Neuronal stem cell (in vitro differentiated cells): ENCODE results near the gene RHBDL3.

Experiments used
- DNase-seq: peaks from one replicate; pipeline ENCODE4 v3.0.0-alpha.2; 2013; ENCODE audit warnings: low spot score
- H2AFZ ChIP-seq: one replicate; pipeline ENCODE4 v1.6.1; 2013; ENCODE audit warnings: mild to moderate bottlenecking, low read length, inconsistent platforms
- H2AK5ac ChIP-seq: 2 replicates; pipeline ENCODE4 v1.6.1; 2013; ENCODE audit warnings: low read depth, mild to moderate bottlenecking, inconsistent platforms, low read length, moderate library complexity, mixed read lengths
- H2BK120ac ChIP-seq: 2 replicates; pipeline ENCODE4 v1.6.1; 2013; ENCODE audit warnings: low read depth, mild to moderate bottlenecking, inconsistent platforms, low read length, moderate library complexity, mixed read lengths
- H2BK12ac ChIP-seq: one replicate; pipeline ENCODE4 v1.6.1; 2013; ENCODE audit warnings: low read length, inconsistent platforms
- H2BK15ac ChIP-seq: 2 replicates; pipeline ENCODE4 v1.6.1; 2013; ENCODE audit warnings: mild to moderate bottlenecking, low read length, inconsistent platforms, mixed read lengths
- H2BK5ac ChIP-seq: one replicate; pipeline ENCODE4 v1.6.1; 2013; ENCODE audit warnings: inconsistent platforms, mild to moderate bottlenecking, low read length, moderate library complexity
- H3K14ac ChIP-seq: one replicate; pipeline ENCODE4 v1.6.1; 2013; ENCODE audit warnings: low read length, inconsistent platforms
- H3K18ac ChIP-seq: 2 replicates; pipeline ENCODE4 v1.6.1; 2013; ENCODE audit warnings: low read length, inconsistent platforms
- H3K23ac ChIP-seq: 2 replicates; pipeline ENCODE4 v1.6.1; 2013; ENCODE audit warnings: low read depth, mild to moderate bottlenecking, mixed read lengths, low read length, inconsistent platforms; ENCODE audit not compliant: poor library complexity
- H3K27ac ChIP-seq: replicated peaks from 3 replicates; pipeline ENCODE4 v1.5.1; 2013; ENCODE audit warnings: low read length, inconsistent platforms
- H3K27me3 ChIP-seq, 3 experiments: 2 replicates each; pipeline ENCODE4 v1.6.1; 2013; ENCODE audit warnings: low read length in 3 of 3, mild to moderate bottlenecking in 2 of 3, inconsistent platforms in 1 of 3, low read depth in 1 of 3, mixed read lengths in 1 of 3, moderate library complexity in 1 of 3; ENCODE audit not compliant: control insufficient read depth in 3 of 3, insufficient read depth in 3 of 3
- H3K36me3 ChIP-seq, 2 donors: replicated peaks in 1 of 2; 2 replicates each; pipeline ENCODE4 v1.6.1; 2013; ENCODE audit warnings: low read length in 2 of 2; ENCODE audit not compliant: control insufficient read depth in 2 of 2, insufficient read depth in 2 of 2
- H3K4ac ChIP-seq: 2 replicates; pipeline ENCODE4 v1.6.1; 2013; ENCODE audit warnings: inconsistent platforms, mild to moderate bottlenecking, low read length, moderate library complexity
- H3K4me1 ChIP-seq, 2 donors: 1 replicate in 1 of 2; 2 replicates in 1 of 2; pipeline ENCODE4 v1.6.1; 2013; ENCODE audit warnings: low read length in 2 of 2, low read depth in 1 of 2; ENCODE audit not compliant: control insufficient read depth in 2 of 2, insufficient read depth in 1 of 2
- H3K4me2 ChIP-seq: one replicate; pipeline ENCODE4 v1.6.1; 2013; ENCODE audit warnings: mild to moderate bottlenecking, low read length, inconsistent platforms; ENCODE audit not compliant: insufficient read depth, poor library complexity, severe bottlenecking
- H3K4me3 ChIP-seq, 2 donors: 2 replicates each; pipeline ENCODE4 v1.5.1; 2013; ENCODE audit warnings: low read length in 2 of 2, mild to moderate bottlenecking in 2 of 2, inconsistent platforms in 1 of 2, moderate library complexity in 1 of 2
- H3K79me1 ChIP-seq: one replicate; pipeline ENCODE4 v1.6.1; 2013; ENCODE audit warnings: low read depth, mild to moderate bottlenecking, inconsistent platforms, low read length, moderate library complexity
- H3K9ac ChIP-seq: one replicate; pipeline ENCODE4 v1.6.1; 2013; ENCODE audit warnings: mild to moderate bottlenecking, low read depth, low read length, inconsistent platforms; ENCODE audit not compliant: poor library complexity
- H3K9me3 ChIP-seq, 2 donors: replicated peaks in 1 of 2; 2 replicates each; pipeline versions ENCODE3 to v1.6.1; 2013; ENCODE audit warnings: low read length in 2 of 2, mild to moderate bottlenecking in 2 of 2, inconsistent platforms in 1 of 2, low read depth in 1 of 2, mixed read lengths in 1 of 2, moderate library complexity in 1 of 2; ENCODE audit not compliant: control insufficient read depth in 2 of 2, insufficient read depth in 1 of 2
- H4K8ac ChIP-seq: one replicate; pipeline ENCODE4 v1.6.1; 2013; ENCODE audit warnings: low read depth, mild to moderate bottlenecking, inconsistent platforms, low read length, moderate library complexity
- H4K91ac ChIP-seq: one replicate; pipeline ENCODE4 v1.6.1; 2013; ENCODE audit warnings: low read length, low read depth, mild to moderate bottlenecking, inconsistent platforms; ENCODE audit not compliant: poor library complexity
- WGBS, 2 donors: extraction: QIAGEN DNeasy Blood & Tissue Kit; methylation state at CpG; one replicate each; pipeline ENCODE4 v1.1.7; 2013; ENCODE audit warnings: missing lambda C conversion rate in 2 of 2, mixed read lengths in 1 of 2; ENCODE audit not compliant: insufficient read length in 2 of 2, insufficient replicate concordance in 1 of 2; ENCODE audit errors: extremely low coverage in 2 of 2; 5-methylcytosine and 5-hydroxymethylcytosine counted together

RHBDL3 gene

DNA sequence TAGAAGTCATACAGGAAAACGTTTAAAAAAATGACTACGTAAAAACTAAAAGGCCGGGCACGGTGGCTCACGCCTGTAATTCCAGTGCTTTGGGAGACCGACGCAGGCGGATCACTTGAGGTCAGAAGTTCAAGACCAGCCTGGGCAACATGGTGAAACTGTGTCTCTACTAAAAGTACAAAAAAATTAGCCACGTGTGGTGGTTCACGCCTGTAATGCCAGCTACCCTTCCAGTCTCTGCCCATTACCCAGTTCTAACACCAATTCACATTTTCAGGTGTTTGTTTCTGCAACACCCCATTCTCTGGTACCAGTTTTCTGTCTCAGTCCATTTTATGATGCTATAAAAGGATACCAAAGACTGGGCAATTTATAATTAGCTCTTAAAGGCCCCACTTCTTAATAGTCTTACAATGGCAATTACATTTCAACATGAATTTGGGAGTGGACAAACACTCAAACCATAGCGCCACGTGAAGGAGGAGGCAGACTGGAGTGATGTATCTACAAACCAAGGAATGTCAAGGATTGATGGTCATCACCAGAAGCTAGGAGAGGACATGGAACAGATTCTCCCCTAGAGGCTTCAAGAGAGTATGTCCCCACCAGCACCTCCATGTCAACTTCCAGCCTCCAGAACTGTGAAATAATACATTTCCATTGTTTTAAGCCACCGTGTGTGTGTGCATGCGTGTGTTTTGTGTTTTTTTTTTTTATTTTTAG lies 77.1 kb downstream of the RHBDL3 start:
- no peak overlapping the region for H3K4ac ChIP-seq

DNA sequence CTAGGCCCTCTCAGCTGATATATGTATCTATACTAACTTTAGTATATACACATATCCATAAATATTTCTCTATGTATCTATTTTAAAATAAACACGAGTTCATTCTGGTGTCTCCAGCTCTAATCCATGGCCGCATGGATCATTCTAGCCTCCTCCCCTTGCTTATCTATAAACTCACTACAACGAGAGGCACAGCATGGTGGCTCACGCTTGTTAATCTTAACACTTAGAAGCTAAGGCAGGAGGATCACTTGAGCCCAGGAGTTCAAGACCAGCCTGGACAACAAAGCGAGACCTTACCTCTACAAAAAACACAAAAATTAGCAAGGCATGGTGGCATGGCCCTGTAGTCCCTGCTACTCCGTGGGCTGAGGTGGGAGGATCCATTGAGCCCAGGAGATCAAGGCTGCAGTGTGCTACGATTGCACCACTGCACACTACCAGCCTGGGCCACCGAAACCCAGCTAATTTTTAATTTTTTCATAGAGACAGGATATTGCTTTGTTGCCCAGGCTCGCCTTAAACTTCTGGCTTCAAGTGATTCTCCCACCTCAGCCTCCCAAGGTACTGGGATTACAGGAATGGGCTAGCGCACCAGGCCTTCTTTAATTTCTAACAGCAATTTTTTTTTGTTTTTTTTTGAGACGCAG lies 80.4 kb downstream of the RHBDL3 start:
- Histone ChIP-seq H3K23ac (no peak overlapping the region), H3K27ac (peak overlapping the region; percentile 14), H2AK5ac (no peak overlapping the region), H4K8ac (no peak overlapping the region), H3K79me1 (no peaks in the 10 kb centered on the region), H3K36me3 (no peaks in the 10 kb centered on the region), H3K27me3 (peaks cover 0 to 2% (median 0%) of the 10 kb centered on the region in 3 experiments), H3K4ac (no peak overlapping the region), H3K4me3 (no peak overlapping the region), H3K18ac (no peak overlapping the region), H3K4me2 (no peak overlapping the region), H2AFZ (no peak overlapping the region), H2BK12ac (no peak overlapping the region), H2BK5ac (no peak overlapping the region), H2BK120ac (no peak overlapping the region), H3K4me1 (peaks cover 2 to 6% of the 10 kb centered on the region in 2 donors), H2BK15ac (no peak overlapping the region), H3K9me3 (no peaks in the 10 kb centered on the region), H3K14ac (no peak overlapping the region), H3K9ac (no peak overlapping the region), H4K91ac (no peak overlapping the region)
- DNase-seq: no peak
- no CpG with 5 or more reads among the region's 11 CpGs for WGBS, 2 donors

More for the DNA sequence above, 77.1 kb downstream of the RHBDL3 start:
- H3K27ac ChIP-seq: no peak overlapping the region
- no peak overlapping the region for H2BK12ac ChIP-seq
- no peaks in the 10 kb centered on the region for H3K9me3 ChIP-seq
- H4K8ac ChIP-seq: no peak overlapping the region
- H2AK5ac ChIP-seq: no peak overlapping the region
- H3K4me3 ChIP-seq: peak overlapping the region in 1 of 2 donors; percentile 76
- no peak overlapping the region for H3K9ac ChIP-seq
- H2BK15ac ChIP-seq: no peak overlapping the region
- H3K14ac ChIP-seq: no peak overlapping the region
- peak overlapping the region; percentile 94 for H2AFZ ChIP-seq
- peaks cover 4 to 7% of the 10 kb centered on the region in 2 donors for H3K4me1 ChIP-seq
- no peak overlapping the region for H4K91ac ChIP-seq
- H3K79me1 ChIP-seq: no peaks in the 10 kb centered on the region
- no peak overlapping the region for H3K4me2 ChIP-seq
- WGBS, 2 donors: no CpG with 5 or more reads among the region's 14 CpGs
- H2BK120ac ChIP-seq: no peak overlapping the region
- H3K27me3 ChIP-seq: peaks cover 0 to 2% (median 0%) of the 10 kb centered on the region in 3 experiments
- H2BK5ac ChIP-seq: no peak overlapping the region
- DNase-seq: no peak
- peaks cover 10 to 26% of the 10 kb centered on the region in 2 donors for H3K36me3 ChIP-seq
- no peak overlapping the region for H3K23ac ChIP-seq
- no peak overlapping the region for H3K18ac ChIP-seq

GRCh38 chr17:32348483-32348800 lies 82.8 kb downstream of the RHBDL3 start:
- Histone ChIP-seq H3K4me3 (no peak overlapping the region), H4K91ac (no peak overlapping the region), H3K36me3 (peaks cover 2 to 21% of the 10 kb centered on the region in 2 donors), H3K14ac (no peak overlapping the region), H2BK12ac (no peak overlapping the region), H4K8ac (no peak overlapping the region), H3K27me3 (peaks cover 0 to 2% (median 0%) of the 10 kb centered on the region in 3 experiments), H3K79me1 (peaks cover 2% of the 10 kb centered on the region), H3K23ac (no peak overlapping the region), H2BK15ac (no peak overlapping the region), H2AK5ac (no peak overlapping the region), H2BK5ac (no peak overlapping the region), H3K4ac (no peak overlapping the region), H3K18ac (no peak overlapping the region), H3K4me1 (peaks cover 1 to 9% of the 10 kb centered on the region in 2 donors), H3K4me2 (no peak overlapping the region), H3K9ac (no peak overlapping the region), H2BK120ac (no peak overlapping the region), H2AFZ (no peak overlapping the region), H3K9me3 (no peaks in the 10 kb centered on the region), H3K27ac (no peak overlapping the region)
- no peak for DNase-seq
- WGBS, 2 donors: no CpG with 5 or more reads among the region's 2 CpGs

DNA sequence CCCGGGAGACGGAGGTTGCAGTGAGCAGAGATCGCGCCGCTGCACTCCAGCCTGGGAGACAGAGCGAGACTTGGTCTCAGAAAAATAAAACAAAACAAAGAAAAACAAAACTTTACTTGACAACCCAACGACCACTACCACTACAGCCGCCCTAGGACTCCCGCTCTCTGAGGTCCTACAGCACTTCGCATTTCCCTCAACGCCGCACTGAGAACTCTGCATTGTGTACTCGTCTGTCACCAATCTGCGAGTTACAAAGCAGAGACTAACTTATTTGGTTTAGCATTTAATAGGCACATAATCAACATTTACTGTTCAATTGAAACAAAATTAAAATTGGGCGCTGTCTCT lies 83.8 kb downstream of the RHBDL3 start:
- WGBS, 2 donors: no CpG with 5 or more reads among the region's 15 CpGs
- H3K4me2 ChIP-seq: peak overlapping the region; percentile 78
- H2BK12ac ChIP-seq: no peak overlapping the region
- H3K36me3 ChIP-seq: peaks cover 6 to 31% of the 10 kb centered on the region in 2 donors
- DNase-seq: no peak
- no peak overlapping the region for H3K9ac ChIP-seq
- no peak overlapping the region for H3K14ac ChIP-seq
- no peaks in the 10 kb centered on the region for H3K9me3 ChIP-seq
- H2BK15ac ChIP-seq: no peak overlapping the region
- peak overlapping the region; percentile 30 for H2AK5ac ChIP-seq
- H4K8ac ChIP-seq: no peak overlapping the region
- H3K79me1 ChIP-seq: peaks cover 2% of the 10 kb centered on the region
- peak overlapping the region; percentile 78 to 99 for H3K4me3 ChIP-seq
- peaks cover 1 to 9% of the 10 kb centered on the region in 2 donors for H3K4me1 ChIP-seq
- H3K27me3 ChIP-seq: peaks cover 0 to 2% (median 0%) of the 10 kb centered on the region in 3 experiments
- peak overlapping the region; percentile 63 for H3K27ac ChIP-seq
- peak overlapping the region; percentile 53 for H3K4ac ChIP-seq
- no peak overlapping the region for H2BK120ac ChIP-seq
- no peak overlapping the region for H3K23ac ChIP-seq
- no peak overlapping the region for H3K18ac ChIP-seq
- H4K91ac ChIP-seq: no peak overlapping the region
- H2BK5ac ChIP-seq: no peak overlapping the region
- H2AFZ ChIP-seq: peak overlapping the region; percentile 57
